Right lobe of liver (tissue), 6 donors: ENCODE measurements around the gene LEKR1. TPM values are rescaled to one million over a fixed set of nuclear protein-coding genes. Genes with fewer than 3 reads are reported as not detected.
A peak's percentile ranks its signal among the peaks of the same experiment; 100 is the strongest.

Experiments used
- ATAC-seq, 4 donors: fragments of 200-7000 bp; cut with Tn5 transposase; one replicate each; pipeline ENCODE4 v1.9.1; 2020; ENCODE audit warnings: mild to moderate bottlenecking in 4 of 4, moderate library complexity in 4 of 4
- DNase-seq, 3 donors: peaks; one replicate each; pipeline ENCODE4 v3.0.0-alpha.2; 2020
- H3K27ac ChIP-seq, 3 donors: fragments of 200-600 bp; one replicate each; pipeline ENCODE4 v1.8.0; 2022
- H3K27me3 ChIP-seq, 2 donors: fragments of 200-600 bp; one replicate each; pipeline ENCODE4 v1.8.0; 2022
- H3K36me3 ChIP-seq, 4 donors: fragments of 200-600 bp; sonication (generic) in 1 of 4; one replicate each; pipeline versions ENCODE4 v1.5.1 to v1.8.0; 2017 to 2022; ENCODE audit warnings: control low read depth in 1 of 4
- H3K4me1 ChIP-seq, 4 donors: fragments of 200-600 bp; sonication (generic) in 1 of 4; one replicate each; pipeline versions ENCODE4 v1.5.1 to v1.8.0; 2017 to 2022; ENCODE audit warnings: control low read depth in 1 of 4
- H3K4me3 ChIP-seq, 3 donors: fragments of 200-600 bp; one replicate each; pipeline ENCODE4 v1.8.0; 2022
- H3K9me3 ChIP-seq, 4 donors: fragments of 200-600 bp; sonication (generic) in 1 of 4; one replicate each; pipeline versions ENCODE4 v1.5.1 to v1.8.0; 2017 to 2022; ENCODE audit warnings: control low read depth in 1 of 4
- POLR2A ChIP-seq: fragments of 450-650 bp; IDR thresholded peaks from one replicate; pipeline ENCODE4 v1.6.1; 2017; ENCODE audit warnings: antibody characterized with exemption, mild to moderate bottlenecking
- WGBS: methylation state at CpG from one replicate; pipeline ENCODE4 v1.1.6; 2018; ENCODE audit warnings: low coverage, low lambda C conversion rate; ENCODE audit not compliant: insufficient coverage; ENCODE audit errors: missing lambda C conversion rate; 5-methylcytosine and 5-hydroxymethylcytosine counted together
- intact Hi-C, 2 donors: fragments of 100-400 bp; cut with DNase I; formaldehyde crosslinking; loops; one replicate each; pipeline versions ENCODE4 v1.11.2 to v1.14.1; 2022
- total RNA-seq, 6 experiments: library from RNA; depleted of rRNA in 2 of 6; stranded (reverse); fragments of >200 nt in 2 of 6; fragmentation: NEBNext Ultra II Directional in 3 of 6; extraction: Animal tissue kit (Norgen Biotek cat#: 25700) in 3 of 6; gene quantifications; one replicate each; pipeline versions ENCODE4 v1.1.0 to v1.2.4, GENCODE V29; 2016 to 2023
- TF ChIP-seq, protein P1 (sequence below), 4 donors: fragments of 200-600 bp in 3 of 4; fragments of 450-650 bp in 1 of 4; IDR thresholded peaks; one replicate each; pipeline versions ENCODE4 v1.5.1 to v1.8.0; 2016 to 2022; ENCODE audit warnings: antibody characterized with exemption in 4 of 4, mild to moderate bottlenecking in 2 of 4
- donor health status: DM: no; HTN: yes; CAD: no.
- donor health status: DM: no; HTN: no; CAD: no.
- donor health status: DM: no; HTN: no; CAD: no.
- donor health status: DM: no; HTN: yes; CAD: no.
- donor health status: DM: no; HTN: yes; CAD: no.

LEKR1 gene
- total RNA-seq, 6 experiments from 2014 or later: 0.49 to 1.4 (median 0.74) TPM; not detected in 2

DNA sequence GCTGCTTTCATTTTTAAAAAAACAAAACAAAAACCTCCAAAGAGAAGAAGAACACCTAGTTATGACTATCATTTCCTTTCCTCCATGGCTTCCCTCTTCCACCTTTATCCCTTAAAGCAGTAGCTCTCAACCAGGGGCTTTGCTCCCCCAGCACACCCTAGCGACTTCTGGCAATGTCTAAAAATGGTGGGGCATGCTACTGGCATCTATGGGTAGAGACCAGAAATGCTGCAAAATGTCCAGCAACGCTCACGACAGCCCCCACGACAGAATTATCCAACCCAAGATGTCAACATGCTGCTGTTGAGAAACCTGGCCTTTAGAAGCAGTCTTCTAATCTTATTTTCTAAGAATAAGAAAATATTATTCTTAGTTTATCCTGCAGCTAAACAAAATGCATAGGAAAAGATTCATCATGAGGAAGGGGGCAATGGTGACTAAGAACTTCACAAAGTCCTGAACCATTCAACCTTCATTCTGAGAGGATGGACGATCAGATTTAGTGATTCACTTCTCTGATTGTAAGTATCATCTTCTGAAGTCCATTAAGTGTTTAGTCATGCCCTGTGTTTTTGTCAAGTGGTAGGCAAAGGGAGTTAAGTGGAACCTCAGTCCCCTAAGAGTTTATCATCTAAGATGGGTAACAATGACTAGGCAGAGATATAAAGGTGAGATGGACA lies 252.1 kb downstream of the LEKR1 start:
- H3K27me3 ChIP-seq: no peaks in the 10 kb centered on the region
- DNase-seq (no peak), ATAC-seq (no peak)
- no peaks in the 10 kb centered on the region for H3K9me3 ChIP-seq
- no peak overlapping the region for H3K4me3 ChIP-seq
- H3K27ac ChIP-seq: no peak overlapping the region
- WGBS: 73% methylated on average over 5 of the region's 5 CpGs
- intact Hi-C loops: no loop called here
- H3K4me1 ChIP-seq: peaks cover 0 to 16% (median 6%) of the 10 kb centered on the region in 4 donors
- no peaks in the 10 kb centered on the region for H3K36me3 ChIP-seq
- no peak for TF ChIP-seq POLR2A
- TF ChIP-seq, protein P1, sequence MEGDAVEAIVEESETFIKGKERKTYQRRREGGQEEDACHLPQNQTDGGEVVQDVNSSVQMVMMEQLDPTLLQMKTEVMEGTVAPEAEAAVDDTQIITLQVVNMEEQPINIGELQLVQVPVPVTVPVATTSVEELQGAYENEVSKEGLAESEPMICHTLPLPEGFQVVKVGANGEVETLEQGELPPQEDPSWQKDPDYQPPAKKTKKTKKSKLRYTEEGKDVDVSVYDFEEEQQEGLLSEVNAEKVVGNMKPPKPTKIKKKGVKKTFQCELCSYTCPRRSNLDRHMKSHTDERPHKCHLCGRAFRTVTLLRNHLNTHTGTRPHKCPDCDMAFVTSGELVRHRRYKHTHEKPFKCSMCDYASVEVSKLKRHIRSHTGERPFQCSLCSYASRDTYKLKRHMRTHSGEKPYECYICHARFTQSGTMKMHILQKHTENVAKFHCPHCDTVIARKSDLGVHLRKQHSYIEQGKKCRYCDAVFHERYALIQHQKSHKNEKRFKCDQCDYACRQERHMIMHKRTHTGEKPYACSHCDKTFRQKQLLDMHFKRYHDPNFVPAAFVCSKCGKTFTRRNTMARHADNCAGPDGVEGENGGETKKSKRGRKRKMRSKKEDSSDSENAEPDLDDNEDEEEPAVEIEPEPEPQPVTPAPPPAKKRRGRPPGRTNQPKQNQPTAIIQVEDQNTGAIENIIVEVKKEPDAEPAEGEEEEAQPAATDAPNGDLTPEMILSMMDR (IDR thresholded peaks at IDR 0.05): no peak

DNA sequence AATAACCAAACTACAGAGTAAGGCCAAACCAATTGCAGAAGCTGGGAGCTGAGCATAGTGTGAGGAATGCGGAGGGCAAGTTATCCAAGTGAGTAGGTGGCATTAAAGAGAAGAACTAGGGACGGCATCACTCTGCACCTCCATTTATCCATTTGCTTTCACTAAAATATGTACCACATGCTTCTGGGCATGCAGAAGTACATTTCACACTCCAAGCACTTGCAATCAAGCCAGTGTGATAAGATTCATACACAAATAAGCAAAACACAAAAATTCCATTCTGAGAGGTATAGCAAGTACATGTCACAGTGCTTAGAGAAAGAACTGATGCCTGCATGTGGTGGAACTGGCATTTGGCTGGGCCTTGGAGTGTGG lies 252.6 kb downstream of the LEKR1 start:
- 100% methylated on average over 1 of the region's 2 CpGs for WGBS
- Histone ChIP-seq H3K9me3 (no peaks in the 10 kb centered on the region), H3K36me3 (no peaks in the 10 kb centered on the region), H3K4me3 (no peak overlapping the region), H3K4me1 (peaks cover 0 to 16% (median 6%) of the 10 kb centered on the region in 4 donors), H3K27me3 (no peaks in the 10 kb centered on the region), H3K27ac (no peak overlapping the region)
- intact Hi-C loops: no loop called here
- TF ChIP-seq POLR2A: no peak
- TF ChIP-seq, protein P1 (IDR thresholded peaks at IDR 0.05): no peak
- DNase-seq (no peak), ATAC-seq (no peak)

- DNase-seq: no peak
Measured at GRCh38 chr3:157079676-157080369, 253.7 kb downstream of the LEKR1 start.

GRCh38 chr3:157081626-157082210 lies 255.6 kb downstream of the LEKR1 start:
- ATAC-seq: peak; percentile 95 to 98 (median 96)
- H3K27ac ChIP-seq: peak overlapping the region; percentile 15 to 72 (median 71)
- no peaks in the 10 kb centered on the region for H3K9me3 ChIP-seq

More at GRCh38 chr3:157079676-157080369, 253.7 kb downstream of the LEKR1 start:
- no peaks in the 10 kb centered on the region for H3K27me3 ChIP-seq
- intact Hi-C loops: loop anchor here (10.0 kb wide), 3 partner anchors 55 to 405 kb away; partner anchors contain the start of gene TIPARP (in 2 of the 2)
- H3K36me3 ChIP-seq: no peaks in the 10 kb centered on the region
- H3K27ac ChIP-seq: no peak overlapping the region
- 81% methylated on average over 10 of the region's 11 CpGs for WGBS
- ATAC-seq: no peak
- TF ChIP-seq POLR2A: no peak
- TF ChIP-seq, protein P1 (IDR thresholded peaks at IDR 0.05): no peak
- H3K4me3 ChIP-seq: no peak overlapping the region
- peaks cover 0 to 16% (median 6%) of the 10 kb centered on the region in 4 donors for H3K4me1 ChIP-seq
- no peaks in the 10 kb centered on the region for H3K9me3 ChIP-seq

More at GRCh38 chr3:157081626-157082210, 255.6 kb downstream of the LEKR1 start:
- Histone ChIP-seq H3K4me1 (peaks cover 0 to 16% (median 6%) of the 10 kb centered on the region in 4 donors), H3K4me3 (no peak overlapping the region), H3K27me3 (no peaks in the 10 kb centered on the region), H3K36me3 (no peaks in the 10 kb centered on the region)
- peak; percentile 87 to 91 (median 89) for DNase-seq
- TF ChIP-seq, protein P1 (IDR thresholded peaks at IDR 0.05): peak; percentile 93 to 99 (median 96)
- TF ChIP-seq POLR2A: no peak
- intact Hi-C loops: loop anchor here (10.0 kb wide), 3 partner anchors 53 to 407 kb away; partner anchors contain the start of gene TIPARP (in 2 of the 2)
- WGBS: 15% methylated on average over 11 of the region's 15 CpGs
